GM23338 (cell line): Measurements from ENCODE around the gene EPS8L1.

ENCODE experiments used
- CREB1 ChIP-seq: fragments of 250-450 bp; sonication (Bioruptor Pico); IDR thresholded peaks from 2 replicates; pipeline ENCODE4 v1.5.0; 2020; ENCODE audit warnings: low read depth, mild to moderate bottlenecking, moderate library complexity
- CTCF ChIP-seq, 2 experiments: fragments of 200-600 bp in 1 of 2; sonication (generic) in 1 of 2; conservative IDR thresholded peaks; 2 replicates each; pipeline versions ENCODE4 v1.5.1 to v1.6.1; 2016 to 2017; ENCODE audit warnings: antibody characterized with exemption in 2 of 2, low read depth in 2 of 2, mild to moderate bottlenecking in 2 of 2, moderate library complexity in 1 of 2
- EZH2 ChIP-seq: fragments of 200-600 bp; sonication (generic); IDR thresholded peaks from one replicate; pipeline ENCODE4 v1.8.0; 2017; ENCODE audit warnings: antibody characterized with exemption, mild to moderate bottlenecking, low read depth; ENCODE audit not compliant: unreplicated experiment
- EZH2phosphoT487 ChIP-seq: fragments of 200-600 bp; sonication (generic); IDR thresholded peaks from one replicate; pipeline ENCODE4 v1.8.1; 2018; ENCODE audit warnings: antibody characterized with exemption; ENCODE audit not compliant: unreplicated experiment
- JUNB ChIP-seq: IDR thresholded peaks from one replicate; pipeline ENCODE4 v1.6.1; 2016; ENCODE audit warnings: antibody characterized with exemption; ENCODE audit not compliant: unreplicated experiment
- NANOG ChIP-seq: IDR thresholded peaks from 2 replicates; pipeline ENCODE4 v1.6.1; 2016; ENCODE audit warnings: antibody characterized with exemption, borderline replicate concordance
- POLR2AphosphoS5 ChIP-seq: IDR thresholded peaks from 2 replicates; pipeline ENCODE4 v1.6.1; 2016; ENCODE audit warnings: antibody characterized with exemption, low read depth
- REST ChIP-seq: IDR thresholded peaks from one replicate; pipeline ENCODE4 v1.6.1; 2018; ENCODE audit warnings: antibody characterized with exemption; ENCODE audit not compliant: unreplicated experiment
- ZNF114 ChIP-seq: fragments of 250-450 bp; sonication (Bioruptor Pico); IDR thresholded peaks from 2 replicates; pipeline ENCODE4 v1.5.0; 2020; ENCODE audit warnings: mild to moderate bottlenecking, moderate library complexity
- ZNF331 ChIP-seq: fragments of 250-450 bp; sonication (Bioruptor Pico); IDR thresholded peaks from 2 replicates; pipeline ENCODE4 v1.5.0; 2020; ENCODE audit warnings: low read depth, mild to moderate bottlenecking, moderate library complexity
- ZNF462 ChIP-seq: fragments of 250-450 bp; sonication (Bioruptor Pico); IDR thresholded peaks from 2 replicates; pipeline ENCODE4 v1.5.0; 2020; ENCODE audit warnings: mild to moderate bottlenecking, moderate library complexity

DNA sequence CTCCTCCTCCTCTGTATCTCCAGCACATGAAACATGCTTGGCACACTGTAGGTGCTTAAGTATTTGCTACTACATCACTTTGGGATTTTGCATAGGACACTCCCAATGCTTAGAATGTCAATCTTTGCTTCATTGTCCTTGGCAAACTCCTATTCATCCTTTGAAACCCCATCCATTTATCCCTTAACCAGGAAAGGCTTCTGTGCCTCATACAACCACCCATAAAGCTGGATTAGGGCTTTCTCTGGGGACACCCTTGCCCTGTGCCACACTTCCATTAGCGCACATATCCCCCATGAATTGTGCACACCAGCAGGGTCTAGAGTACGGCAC is 5.8 kb upstream of the EPS8L1 start:
- no peak for TF ChIP-seq CTCF (conservative IDR thresholded peaks at IDR 0.05; ENCODE audit: low read depth in 2 of 2)
- no peak for TF ChIP-seq POLR2AphosphoS5
- TF ChIP-seq CREB1 (CRISPR knock-in tag) = no peak
- TF ChIP-seq REST = no peak
- TF ChIP-seq EZH2 = no peak
- no peak for TF ChIP-seq NANOG
- TF ChIP-seq ZNF331 (CRISPR knock-in tag) = no peak
- no peak for TF ChIP-seq ZNF114 (CRISPR knock-in tag)
- no peak for TF ChIP-seq EZH2phosphoT487
- TF ChIP-seq JUNB = no peak
- no peak for TF ChIP-seq ZNF462 (CRISPR knock-in tag)
